GM19240 (cell line): ENCODE data around the gene LEKR1.
"Not testable (repeated sequence)": the region's sequence is repeated elsewhere in the genome, so short reads cannot be mapped to it uniquely, and the experiment has no call there.

Source experiments
- DNase-seq: peaks from one replicate; pipeline ENCODE4 v3.0.0; 2011; ENCODE audit warnings: low spot score; ENCODE audit not compliant: insufficient read length

The LEKR1 gene

DNA sequence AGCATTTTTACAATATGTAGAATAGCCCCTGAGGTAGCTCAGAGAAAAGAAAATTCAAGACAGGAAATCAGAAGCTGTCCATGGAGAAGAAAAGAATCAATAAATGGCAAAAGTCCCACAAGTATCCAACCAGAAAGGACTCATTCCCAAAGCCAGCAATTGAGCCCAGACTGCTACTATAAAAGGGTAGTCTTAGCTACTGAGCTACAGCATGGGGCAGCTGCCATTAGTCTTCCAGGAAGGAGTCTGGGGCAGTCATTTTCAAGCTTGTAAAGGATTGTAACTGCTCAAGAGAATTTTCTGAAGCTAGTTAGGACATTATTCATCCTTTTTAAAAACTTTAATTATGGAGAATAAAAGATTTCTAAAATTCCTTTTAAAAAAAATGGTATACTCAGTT lies 10.5 kb downstream of the LEKR1 start:
- no peak for DNase-seq

DNA sequence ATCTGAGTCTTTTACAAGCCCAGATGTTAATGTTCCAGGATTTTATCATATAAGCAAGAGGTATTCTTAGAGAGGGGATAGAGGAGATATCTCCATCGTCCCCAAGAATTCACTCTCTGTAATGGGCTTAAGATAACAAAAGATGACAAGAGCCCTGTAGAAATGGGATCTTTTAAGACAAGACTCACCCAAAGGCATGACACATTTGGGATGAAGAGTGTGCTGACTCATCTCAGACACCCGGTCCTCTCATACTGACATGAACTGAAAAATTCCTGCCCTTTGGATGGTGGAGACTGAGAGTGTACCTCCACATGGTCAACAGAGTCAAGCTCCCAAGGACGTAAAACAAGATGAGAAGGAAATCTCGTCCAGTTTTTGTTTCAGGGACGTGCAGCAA lies 11.0 kb downstream of the LEKR1 start:
- no peak for DNase-seq

DNA sequence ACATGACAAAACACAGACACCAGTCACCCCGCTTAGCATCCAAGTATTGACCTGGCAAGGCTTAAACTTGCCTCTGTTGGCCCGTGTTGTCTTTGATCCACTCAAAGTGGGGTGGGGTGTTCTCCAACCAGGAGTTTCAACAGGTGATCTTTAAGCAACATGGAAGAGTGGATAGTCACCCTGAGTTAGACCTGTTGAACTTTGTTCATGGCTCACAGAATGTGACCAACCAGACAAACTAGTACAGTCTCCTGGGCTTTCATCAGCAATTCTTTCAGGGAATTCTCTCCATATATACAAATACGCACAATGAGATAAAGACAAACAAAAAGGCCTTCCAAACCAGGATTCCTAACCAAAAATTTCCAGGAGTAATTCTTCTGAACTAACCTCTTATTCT lies 11.9 kb downstream of the LEKR1 start:
- DNase-seq: no peak

DNA sequence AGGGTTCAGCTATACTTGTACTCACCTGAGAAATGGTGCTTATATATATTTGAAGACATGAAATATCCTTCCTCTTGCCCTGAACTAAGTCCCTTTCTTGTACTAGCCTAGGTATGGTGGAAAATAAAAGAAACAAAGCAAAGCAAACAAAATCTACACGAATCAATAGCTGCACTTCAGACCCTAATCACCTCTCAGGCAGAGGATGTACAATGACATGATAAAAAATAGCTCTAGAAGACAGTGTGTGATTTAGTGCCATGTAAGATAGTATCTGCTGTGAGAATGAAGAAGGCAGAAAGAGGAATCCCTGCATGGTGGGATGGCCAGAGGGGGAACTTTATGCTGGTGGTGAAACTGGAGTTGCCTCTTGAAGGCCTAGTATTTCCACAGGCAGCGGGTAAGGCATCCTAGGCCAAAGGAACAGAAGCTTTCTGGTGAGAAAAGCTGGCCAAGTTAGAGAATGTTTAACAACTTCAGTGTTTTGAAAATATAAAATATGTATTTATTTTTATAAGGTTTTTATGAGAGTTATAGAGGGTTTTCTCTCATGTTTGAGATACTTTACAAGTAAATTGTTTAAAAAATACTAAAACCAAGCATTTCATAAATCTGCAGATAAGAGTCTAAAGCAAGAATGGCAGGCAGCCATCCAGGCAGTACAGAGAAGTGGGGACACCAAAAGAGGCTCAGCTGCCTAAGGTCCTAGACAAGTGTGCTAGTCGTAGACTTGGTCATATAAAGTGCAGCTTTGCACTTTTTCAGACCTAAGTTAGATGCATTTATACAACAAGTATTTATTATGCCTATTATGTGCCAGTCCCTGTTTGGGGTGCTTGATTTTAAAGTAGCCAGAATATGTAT lies 14.9 kb downstream of the LEKR1 start:
- DNase-seq: no peak

DNA sequence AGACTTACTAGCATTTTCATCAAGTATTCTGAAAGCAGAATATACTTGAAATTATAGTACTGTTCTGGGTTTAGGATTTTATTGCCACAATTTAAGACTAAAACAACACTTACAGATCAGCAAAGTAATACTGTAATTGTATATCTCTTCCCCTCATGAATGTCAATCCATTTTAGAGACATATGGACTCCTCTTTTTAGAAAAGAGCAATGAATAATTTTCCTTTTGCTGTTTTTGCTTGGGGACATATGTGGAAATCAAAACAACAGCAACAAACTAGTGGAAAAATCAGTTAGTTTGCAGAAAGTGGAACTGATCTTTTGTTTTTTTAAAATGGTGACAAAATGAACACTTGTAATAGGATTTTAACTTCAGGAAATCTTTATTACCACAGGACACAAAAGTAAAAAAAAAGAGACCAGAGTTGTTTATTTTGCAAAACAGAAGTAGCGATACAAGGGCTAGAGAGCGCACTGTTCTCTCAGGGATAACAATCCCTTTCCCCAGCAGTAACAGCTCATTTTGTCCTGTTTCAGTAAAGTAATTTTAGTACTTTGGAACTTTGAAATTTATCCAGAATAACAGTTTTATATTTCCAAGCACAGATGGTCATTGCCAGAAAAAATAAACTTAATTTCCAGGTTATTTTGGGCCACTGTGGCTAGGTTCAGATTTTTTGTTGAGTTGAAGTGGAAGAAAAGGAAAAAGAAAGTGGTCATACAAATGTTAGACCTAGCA lies 17.1 kb downstream of the LEKR1 start:
- DNase-seq: no peak

DNA sequence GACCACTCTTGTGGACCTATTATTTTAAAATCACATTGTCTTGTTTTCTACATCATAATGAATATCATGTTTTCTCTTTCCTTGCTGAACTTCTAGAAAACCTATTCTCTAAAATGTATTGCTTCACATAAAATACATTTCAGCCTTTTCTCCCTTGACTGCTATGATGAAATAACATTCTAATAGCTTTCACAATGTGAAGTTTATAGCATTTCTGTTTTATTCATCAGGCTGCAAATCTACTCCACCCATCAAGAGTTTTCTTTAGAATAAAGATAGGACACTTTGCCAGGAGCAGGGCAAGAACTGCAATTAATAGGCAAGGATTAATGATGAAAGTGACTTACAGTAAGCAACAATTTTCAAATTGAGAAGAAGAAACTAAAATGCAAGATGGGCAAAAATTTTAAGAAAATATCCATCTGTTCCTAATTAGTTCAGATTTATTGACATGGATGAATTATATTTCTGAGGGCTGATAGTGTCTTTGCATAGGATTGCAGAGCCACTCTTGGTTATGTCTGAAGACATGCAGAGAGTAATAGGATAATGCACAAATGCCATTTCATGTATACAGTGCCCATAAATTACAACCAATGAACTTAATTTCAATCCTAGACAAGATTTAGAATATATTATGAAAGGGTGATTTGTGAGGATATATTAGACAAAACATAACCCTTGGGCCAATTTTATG lies 21.7 kb downstream of the LEKR1 start:
- DNase-seq: no peak

DNA sequence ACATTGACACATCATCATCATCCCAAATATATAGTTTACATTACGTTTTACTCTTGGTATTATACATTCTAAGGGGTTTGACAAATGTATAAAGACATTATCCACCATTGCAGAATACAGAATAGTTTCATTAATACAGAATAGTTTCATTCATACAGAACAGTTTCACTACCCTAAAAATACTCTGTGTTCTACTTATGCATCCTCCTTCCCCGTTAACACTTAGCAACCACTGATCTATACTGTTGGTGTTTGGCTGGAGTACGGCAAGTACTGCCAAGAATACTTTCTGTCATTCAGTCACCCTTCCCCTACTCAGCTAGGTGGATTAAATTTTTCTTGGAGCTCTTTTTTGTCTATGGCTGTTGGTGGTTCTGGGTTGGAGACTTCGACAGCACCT lies 33.4 kb downstream of the LEKR1 start:
- no peak for DNase-seq

DNA sequence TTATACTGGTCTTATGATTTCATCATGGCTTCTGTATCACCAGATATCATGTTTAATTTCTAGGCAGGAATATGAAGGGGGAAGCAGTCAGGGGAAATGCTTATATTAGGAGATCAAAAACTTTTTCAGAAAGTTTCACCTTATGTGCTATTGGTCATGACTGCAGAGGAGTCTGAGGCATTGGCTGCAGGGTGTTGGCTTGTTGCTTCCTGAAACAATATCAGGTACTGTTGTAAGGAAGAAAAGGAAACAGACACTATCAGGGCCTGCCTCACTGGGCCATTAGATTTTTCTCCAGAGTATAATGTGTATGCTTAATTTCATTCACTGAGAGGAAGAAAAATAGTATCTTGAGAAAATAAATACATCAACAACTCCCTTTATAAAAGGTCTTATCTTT lies 34.7 kb downstream of the LEKR1 start:
- DNase-seq: no peak

DNA sequence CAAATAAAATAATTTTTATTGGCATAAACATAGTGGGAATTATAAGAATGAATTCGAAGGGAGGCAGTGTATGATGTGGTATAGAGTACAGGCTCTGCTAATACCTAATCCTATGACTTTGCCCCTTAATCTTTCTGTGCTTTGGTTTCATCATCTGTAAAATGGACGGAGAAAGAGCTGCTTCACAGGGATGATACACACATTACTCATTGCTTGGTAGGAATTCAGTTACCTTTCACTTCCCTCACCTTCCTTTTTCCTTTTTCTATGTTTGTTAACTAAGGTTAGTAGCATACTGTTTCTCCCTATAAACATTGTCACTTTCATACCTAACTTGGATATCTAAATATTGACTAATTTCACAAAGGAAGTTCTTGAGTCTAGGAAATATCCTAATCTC lies 36.2 kb downstream of the LEKR1 start:
- no peak for DNase-seq

DNA sequence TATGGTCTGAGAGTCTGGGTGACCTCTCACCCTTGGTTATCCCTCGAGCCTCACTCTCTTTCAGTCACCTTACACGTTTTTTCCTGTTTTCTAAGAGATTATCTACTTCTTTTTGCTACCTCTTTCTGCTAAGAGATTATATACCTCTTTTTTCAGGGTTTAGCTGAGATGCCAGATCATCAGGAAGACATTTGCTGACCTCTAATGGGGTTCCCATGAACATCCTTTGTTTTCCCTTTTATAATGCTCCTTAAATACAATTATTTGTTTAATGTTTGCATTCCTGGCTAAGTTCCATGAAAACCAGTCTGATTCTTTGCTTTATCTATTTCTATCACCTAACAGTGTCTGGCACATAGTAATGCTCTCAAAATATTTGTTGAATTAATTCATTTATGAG lies 39.6 kb downstream of the LEKR1 start:
- DNase-seq: no peak

DNA sequence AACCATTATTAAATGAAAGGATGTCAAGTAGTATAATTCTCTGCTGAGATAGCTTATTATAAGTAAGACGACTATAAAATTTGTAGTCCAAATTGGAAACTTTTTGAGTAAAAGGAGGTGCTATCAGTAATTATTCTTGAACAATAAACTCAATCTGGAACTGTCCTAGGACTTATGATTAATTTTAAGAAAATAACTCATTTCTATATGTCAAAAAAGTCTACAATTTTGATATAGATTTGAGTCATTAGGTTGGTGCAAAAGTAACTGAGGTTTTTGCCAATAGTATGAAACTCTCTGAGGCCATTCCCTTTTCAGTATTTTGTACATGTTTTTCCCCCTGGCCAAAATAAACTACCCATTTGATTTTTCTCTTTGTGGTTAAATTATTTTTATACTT lies 41.0 kb downstream of the LEKR1 start:
- no peak for DNase-seq

DNA sequence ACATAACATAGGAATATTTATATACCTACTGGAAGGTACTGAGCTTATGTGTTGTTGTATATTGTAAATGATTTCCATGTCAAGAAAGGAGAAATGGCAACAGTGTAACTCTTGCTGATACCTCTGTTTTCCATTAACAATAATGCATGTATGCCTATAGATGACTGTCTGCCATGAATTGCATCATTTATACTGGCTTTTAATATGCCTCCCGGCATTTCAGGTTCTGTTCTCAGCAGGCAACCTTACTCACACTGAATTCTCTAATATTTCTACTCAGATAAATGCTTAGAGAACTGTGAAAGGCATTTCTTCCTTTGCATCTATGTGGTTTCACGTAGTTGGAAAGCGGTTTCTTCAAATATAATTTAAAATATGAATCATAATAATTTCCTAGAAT lies 41.8 kb downstream of the LEKR1 start:
- no peak for DNase-seq

DNA sequence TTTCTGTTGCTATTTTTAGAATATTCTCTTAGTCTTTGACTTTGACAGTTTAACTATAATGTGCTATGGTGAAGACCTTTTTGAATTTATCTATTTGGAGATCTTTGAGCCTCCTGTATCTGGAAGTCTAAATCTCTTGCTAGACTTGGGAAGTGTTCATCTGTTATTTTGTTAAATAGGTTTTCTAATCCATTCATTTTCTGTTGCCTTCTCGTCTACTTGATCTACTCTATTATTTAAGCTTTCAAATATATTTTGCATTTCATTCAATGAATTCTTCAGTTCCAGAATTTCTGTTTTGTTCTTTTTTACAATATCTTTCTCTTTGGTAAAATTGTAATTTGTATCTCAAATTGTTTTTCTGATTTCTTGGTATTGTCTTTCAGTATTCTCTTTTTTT lies 47.8 kb downstream of the LEKR1 start:
- DNase-seq: no peak

DNA sequence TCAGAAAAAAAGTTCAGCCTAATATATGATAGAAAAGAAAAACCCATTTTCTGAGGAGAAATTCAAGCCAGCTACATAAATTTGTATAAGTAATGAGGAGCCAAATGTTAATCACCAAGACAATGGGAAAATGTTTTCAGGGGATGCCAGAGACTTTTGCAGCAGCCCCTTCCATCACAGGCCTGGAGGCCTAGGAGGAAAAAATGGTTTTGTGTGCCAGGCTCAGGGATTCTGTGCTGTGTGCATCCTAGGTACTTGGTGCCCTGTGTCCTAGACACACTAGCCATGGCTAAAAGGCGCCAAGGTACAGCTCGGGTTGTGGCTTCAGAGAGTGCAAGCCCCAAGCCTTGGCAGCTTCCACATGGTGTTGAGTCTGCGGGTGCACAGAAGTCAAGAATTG lies 53.3 kb downstream of the LEKR1 start:
- DNase-seq: not testable (repeated sequence)

DNA sequence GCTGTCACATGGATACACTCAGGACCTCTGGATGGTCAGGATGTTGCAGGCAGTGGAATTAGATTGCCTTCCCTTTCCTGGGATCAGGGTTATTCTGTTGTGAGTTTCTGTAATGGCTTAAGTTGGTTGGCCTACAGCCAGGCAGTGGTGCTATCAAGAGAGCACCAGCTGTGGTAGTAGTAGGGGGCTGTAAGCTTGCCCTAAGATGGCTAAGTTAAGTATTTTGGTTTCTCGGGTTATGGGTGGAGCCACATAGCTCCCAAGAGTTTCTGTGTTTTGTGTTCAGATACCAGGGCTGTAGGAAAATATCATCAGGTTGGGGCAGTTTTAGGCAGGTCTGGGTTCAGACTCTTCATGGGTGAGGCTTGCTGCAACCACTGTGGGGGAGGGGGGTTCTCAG lies 59.6 kb downstream of the LEKR1 start:
- DNase-seq: no peak

DNA sequence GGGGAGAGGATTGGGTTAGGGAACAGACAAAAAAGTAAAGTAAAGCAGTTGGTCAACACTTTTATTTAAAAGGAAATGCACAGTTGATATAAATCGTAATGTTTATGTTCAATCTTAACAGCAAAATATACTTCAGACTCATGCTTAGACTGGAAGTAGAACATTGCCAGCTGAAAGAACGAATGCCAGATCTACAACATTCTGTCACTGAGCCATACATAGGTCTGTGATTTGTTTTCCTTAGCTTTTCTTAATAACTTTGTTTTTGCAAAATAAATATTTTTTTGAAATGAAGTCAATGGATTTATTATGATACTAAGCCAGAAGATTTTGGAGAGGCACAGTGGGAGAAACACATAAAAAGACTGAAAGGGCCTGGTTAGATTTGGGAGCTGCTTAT lies 62.0 kb downstream of the LEKR1 start:
- no peak for DNase-seq

DNA sequence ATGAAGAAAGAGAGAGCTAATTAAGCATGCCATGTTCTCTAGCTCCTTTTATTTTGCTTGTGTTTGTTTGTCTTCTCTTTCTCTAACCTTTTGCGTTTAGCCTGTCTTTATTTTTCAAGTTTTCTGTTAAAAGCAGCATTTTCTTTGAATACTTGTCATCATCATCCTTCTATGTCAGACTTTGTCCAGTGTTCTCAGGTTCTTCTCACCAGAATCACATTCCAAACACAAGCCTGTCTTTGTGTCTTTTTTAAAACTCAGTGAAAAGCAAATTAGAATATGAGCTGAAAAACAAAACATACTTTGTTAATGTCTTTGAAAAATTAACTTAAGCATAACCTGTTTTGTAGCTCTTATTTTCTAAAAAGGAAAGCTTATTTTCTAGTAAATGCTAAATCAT lies 62.4 kb downstream of the LEKR1 start:
- DNase-seq: no peak

DNA sequence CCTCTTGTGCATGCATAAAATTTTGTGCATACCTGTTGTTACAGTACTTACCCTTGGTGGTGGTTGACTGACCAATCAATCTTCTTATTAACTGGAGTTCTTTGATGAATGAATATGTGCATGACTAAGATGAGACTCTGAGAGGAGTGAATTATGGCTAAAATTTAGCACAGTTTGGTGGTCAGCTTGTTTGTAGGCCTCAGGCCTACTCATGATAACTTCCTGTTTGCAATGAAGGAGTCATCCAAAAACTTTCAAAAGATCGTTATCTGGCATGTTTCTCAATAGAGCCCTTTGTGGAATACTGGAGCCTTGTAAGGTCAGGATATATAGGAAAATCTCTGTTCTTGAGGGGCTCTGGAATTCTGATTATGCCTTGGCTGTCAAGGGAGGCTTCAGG lies 66.5 kb downstream of the LEKR1 start:
- DNase-seq: no peak

DNA sequence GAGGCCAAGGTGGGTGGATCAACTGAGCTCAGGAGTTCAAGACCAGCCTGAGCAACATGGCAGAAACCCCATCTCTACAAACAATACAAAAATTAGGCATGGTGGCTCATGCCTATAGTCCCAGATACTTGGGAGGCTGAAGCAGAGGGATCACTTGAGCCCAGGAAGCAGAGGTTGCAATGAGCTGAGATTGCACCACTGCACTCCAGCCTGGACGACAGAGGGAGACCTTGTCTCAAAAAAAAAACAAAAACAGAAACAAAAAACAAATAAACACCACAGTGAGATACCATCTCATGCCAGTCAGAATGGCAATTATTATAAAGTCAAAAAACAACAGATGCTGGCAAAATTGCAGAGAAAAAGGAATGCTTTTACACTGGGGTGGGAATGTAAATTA lies 69.2 kb downstream of the LEKR1 start:
- not testable (repeated sequence) for DNase-seq

DNA sequence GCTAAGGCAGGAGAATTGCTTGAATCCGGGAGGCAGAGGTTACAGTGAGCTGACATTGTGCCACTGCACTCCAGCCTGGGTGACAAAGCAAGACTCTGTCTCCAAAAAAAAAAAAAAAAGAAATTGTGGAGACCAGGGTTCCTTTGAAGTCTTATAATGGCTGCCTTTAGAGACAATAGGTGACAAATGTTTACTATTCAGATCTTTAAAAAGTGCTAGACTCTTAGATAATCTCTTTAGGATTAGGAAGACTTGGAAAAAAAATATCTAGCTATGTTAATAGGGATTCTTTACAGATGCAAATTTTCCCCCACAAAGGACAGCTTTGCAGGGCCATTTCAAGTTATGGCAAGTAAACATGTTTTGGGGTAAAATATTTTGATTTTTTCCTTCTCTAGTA lies 71.7 kb downstream of the LEKR1 start:
- DNase-seq: not testable (repeated sequence)

DNA sequence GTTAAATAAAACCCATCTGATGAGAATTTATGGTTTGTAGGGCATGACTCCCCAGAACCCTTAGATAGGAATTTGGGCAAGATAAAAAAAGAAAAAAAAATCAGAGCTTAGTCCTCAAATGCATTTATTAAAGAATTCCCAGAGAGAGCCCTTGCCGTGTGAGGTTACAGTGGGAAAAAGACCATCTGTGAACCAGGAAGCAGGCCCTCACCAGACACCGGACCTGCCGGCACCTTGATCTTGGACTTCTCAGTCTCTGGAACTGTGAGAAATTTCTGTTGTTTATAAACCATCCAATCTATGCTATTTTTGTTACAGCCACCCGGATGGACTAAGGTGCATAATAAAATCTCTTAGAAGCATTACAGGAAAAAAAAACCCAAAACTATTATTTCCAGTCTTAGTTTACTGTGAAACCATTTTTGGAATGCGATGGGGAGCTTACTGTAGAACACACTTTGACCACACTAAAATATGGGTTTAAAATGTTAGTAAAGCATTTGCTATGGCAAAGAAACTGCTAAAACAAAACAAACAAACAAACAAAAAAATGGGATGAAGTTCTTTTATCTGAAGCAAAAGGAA lies 72.2 kb downstream of the LEKR1 start:
- DNase-seq: no peak

DNA sequence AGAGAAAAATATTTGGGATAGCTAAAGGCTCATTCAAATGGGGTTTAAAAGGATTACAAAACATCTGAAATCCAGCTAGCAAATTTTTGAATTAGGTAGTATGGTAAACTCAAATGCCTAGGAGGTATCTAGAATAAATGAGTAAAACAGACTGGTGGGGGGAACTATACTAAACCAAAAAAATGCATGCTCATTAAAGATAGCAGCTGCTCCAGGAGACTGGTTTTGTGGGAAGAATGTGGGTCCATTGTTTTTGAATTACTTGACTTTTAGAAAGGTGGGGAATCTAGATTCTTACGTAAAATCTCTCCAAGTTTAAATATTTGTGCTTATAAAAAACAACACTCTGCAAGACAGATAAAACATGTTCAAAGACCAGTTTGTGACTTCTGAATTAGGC lies 73.8 kb downstream of the LEKR1 start:
- no peak for DNase-seq
